ENCODE measurements around the gene RPL41. TPM values are rescaled to one million over a fixed set of nuclear protein-coding genes. Genes with fewer than 3 reads are reported as not detected.

The RPL41 gene
- total and polyA plus RNA-seq, 9 of the 15 experiments (the other 6 are each of a cell fraction or from before 2014, with no cell fraction given), result 3,403 to 11,276 (median 5,604) TPM

DNA sequence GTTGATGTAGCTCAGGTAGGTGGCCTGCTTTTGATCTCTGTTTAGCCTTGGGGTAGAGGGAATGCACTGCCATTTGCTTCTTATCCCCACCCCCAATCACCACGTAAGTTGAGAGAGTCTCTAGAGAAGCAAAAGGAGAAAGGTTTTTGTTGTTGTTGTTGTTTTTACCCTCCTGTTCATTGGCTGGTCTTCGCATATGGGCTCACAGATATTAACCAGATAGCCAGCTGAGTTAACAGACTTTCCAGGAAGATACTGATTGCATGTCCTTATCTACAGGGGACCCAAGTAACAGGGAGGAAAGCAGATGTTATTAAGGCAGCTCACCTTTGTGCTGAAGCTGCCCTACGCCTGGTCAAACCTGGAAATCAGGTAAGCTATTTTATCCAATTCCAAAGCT lies 9.2 kb upstream of the RPL41 start (continued):
- TF ChIP-seq ZFP1 (CRISPR knock-in tag; IDR thresholded peaks at IDR 0.05) (no peak), GMEB1 (CRISPR knock-in tag; IDR thresholded peaks at IDR 0.05) (no peak), FOXA3 (CRISPR knock-in tag; conservative IDR thresholded peaks at IDR 0.05 in 1 of 2, IDR thresholded peaks at IDR 0.05 in 1 of 2) (no peak; a peak in 1 of 4 replicates), TAF7 (tag; IDR thresholded peaks at IDR 0.05) (no peak), SNIP1 (IDR thresholded peaks at IDR 0.05; ENCODE audit: low read depth) (no peak), ELF2 (CRISPR knock-in tag; IDR thresholded peaks at IDR 0.05) (no peak), AFF1 (IDR thresholded peaks at IDR 0.05; ENCODE audit: low read depth in 1 of 2, partially characterized antibody in 2 of 2) (no peak), STAT5A (IDR thresholded peaks at IDR 0.05; ENCODE audit: borderline replicate concordance, low read length) (no peak), ZC3H8 (IDR thresholded peaks at IDR 0.05) (no peak), SMARCE1 (IDR thresholded peaks at IDR 0.05) (peak; percentile 37; the same call in 1 of the 2 replicates)
- TF ChIP-seq, protein P1, sequence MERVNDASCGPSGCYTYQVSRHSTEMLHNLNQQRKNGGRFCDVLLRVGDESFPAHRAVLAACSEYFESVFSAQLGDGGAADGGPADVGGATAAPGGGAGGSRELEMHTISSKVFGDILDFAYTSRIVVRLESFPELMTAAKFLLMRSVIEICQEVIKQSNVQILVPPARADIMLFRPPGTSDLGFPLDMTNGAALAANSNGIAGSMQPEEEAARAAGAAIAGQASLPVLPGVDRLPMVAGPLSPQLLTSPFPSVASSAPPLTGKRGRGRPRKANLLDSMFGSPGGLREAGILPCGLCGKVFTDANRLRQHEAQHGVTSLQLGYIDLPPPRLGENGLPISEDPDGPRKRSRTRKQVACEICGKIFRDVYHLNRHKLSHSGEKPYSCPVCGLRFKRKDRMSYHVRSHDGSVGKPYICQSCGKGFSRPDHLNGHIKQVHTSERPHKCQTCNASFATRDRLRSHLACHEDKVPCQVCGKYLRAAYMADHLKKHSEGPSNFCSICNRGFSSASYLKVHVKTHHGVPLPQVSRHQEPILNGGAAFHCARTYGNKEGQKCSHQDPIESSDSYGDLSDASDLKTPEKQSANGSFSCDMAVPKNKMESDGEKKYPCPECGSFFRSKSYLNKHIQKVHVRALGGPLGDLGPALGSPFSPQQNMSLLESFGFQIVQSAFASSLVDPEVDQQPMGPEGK (CRISPR knock-in tag; IDR thresholded peaks at IDR 0.05; ENCODE audit: borderline replicate concordance), result no peak
- TF ChIP-seq, protein P2, sequence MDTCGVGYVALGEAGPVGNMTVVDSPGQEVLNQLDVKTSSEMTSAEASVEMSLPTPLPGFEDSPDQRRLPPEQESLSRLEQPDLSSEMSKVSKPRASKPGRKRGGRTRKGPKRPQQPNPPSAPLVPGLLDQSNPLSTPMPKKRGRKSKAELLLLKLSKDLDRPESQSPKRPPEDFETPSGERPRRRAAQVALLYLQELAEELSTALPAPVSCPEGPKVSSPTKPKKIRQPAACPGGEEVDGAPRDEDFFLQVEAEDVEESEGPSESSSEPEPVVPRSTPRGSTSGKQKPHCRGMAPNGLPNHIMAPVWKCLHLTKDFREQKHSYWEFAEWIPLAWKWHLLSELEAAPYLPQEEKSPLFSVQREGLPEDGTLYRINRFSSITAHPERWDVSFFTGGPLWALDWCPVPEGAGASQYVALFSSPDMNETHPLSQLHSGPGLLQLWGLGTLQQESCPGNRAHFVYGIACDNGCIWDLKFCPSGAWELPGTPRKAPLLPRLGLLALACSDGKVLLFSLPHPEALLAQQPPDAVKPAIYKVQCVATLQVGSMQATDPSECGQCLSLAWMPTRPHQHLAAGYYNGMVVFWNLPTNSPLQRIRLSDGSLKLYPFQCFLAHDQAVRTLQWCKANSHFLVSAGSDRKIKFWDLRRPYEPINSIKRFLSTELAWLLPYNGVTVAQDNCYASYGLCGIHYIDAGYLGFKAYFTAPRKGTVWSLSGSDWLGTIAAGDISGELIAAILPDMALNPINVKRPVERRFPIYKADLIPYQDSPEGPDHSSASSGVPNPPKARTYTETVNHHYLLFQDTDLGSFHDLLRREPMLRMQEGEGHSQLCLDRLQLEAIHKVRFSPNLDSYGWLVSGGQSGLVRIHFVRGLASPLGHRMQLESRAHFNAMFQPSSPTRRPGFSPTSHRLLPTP (IDR thresholded peaks at IDR 0.05; ENCODE audit: borderline replicate concordance, extremely low read depth, insufficient read length), result no peak
- TF ChIP-seq, protein P3, sequence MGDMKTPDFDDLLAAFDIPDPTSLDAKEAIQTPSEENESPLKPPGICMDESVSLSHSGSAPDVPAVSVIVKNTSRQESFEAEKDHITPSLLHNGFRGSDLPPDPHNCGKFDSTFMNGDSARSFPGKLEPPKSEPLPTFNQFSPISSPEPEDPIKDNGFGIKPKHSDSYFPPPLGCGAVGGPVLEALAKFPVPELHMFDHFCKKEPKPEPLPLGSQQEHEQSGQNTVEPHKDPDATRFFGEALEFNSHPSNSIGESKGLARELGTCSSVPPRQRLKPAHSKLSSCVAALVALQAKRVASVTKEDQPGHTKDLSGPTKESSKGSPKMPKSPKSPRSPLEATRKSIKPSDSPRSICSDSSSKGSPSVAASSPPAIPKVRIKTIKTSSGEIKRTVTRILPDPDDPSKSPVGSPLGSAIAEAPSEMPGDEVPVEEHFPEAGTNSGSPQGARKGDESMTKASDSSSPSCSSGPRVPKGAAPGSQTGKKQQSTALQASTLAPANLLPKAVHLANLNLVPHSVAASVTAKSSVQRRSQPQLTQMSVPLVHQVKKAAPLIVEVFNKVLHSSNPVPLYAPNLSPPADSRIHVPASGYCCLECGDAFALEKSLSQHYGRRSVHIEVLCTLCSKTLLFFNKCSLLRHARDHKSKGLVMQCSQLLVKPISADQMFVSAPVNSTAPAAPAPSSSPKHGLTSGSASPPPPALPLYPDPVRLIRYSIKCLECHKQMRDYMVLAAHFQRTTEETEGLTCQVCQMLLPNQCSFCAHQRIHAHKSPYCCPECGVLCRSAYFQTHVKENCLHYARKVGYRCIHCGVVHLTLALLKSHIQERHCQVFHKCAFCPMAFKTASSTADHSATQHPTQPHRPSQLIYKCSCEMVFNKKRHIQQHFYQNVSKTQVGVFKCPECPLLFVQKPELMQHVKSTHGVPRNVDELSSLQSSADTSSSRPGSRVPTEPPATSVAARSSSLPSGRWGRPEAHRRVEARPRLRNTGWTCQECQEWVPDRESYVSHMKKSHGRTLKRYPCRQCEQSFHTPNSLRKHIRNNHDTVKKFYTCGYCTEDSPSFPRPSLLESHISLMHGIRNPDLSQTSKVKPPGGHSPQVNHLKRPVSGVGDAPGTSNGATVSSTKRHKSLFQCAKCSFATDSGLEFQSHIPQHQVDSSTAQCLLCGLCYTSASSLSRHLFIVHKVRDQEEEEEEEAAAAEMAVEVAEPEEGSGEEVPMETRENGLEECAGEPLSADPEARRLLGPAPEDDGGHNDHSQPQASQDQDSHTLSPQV (IDR thresholded peaks at IDR 0.05), result no peak

Data from K562 (cell line).